Kidney (tissue), 14 donors: ENCODE results near the gene SYS1. TPM values are rescaled to one million over a fixed set of nuclear protein-coding genes. Genes with fewer than 3 reads are reported as not detected.

Experiments
- DNase-seq, 5 donors: peaks; one replicate each; pipeline ENCODE4 v3.0.0-alpha.2; 2013 to 2020
- FAIRE-seq: peaks from 2 replicates; lab custom pipeline; 2012; peaks lifted over from hg19 to GRCh38; lab: Jason Lieb, UNC
- H3K27ac ChIP-seq, 2 donors: one replicate each; pipeline ENCODE4 v1.7.0; 2013; ENCODE audit warnings: low read depth in 2 of 2, low read length in 2 of 2, inconsistent platforms in 1 of 2
- H3K27me3 ChIP-seq: one replicate; pipeline ENCODE4 v1.7.1; 2013; ENCODE audit warnings: low read length, inconsistent platforms; ENCODE audit not compliant: control insufficient read depth, insufficient read depth
- H3K36me3 ChIP-seq, 3 donors: one replicate each; pipeline versions ENCODE4 v1.7.0 to v1.7.1; 2013; ENCODE audit warnings: low read length in 3 of 3, control low read depth in 1 of 3, inconsistent platforms in 1 of 3; ENCODE audit not compliant: insufficient read depth in 3 of 3, control insufficient read depth in 2 of 3
- H3K4me1 ChIP-seq, 3 donors: one replicate each; pipeline versions ENCODE4 v1.7.0 to v1.7.1; 2013; ENCODE audit warnings: low read length in 3 of 3, inconsistent platforms in 1 of 3, low read depth in 1 of 3; ENCODE audit not compliant: control insufficient read depth in 2 of 3, insufficient read depth in 2 of 3
- H3K4me3 ChIP-seq, 3 donors: one replicate each; pipeline versions ENCODE4 v1.7.0 to v1.8.1; 2013; ENCODE audit warnings: low read length in 3 of 3, control low read depth in 1 of 3, inconsistent platforms in 1 of 3
- H3K9ac ChIP-seq, 3 donors: one replicate each; pipeline versions ENCODE4 v1.7.0 to v1.7.1; 2013; ENCODE audit warnings: low read length in 3 of 3, control low read depth in 1 of 3, inconsistent platforms in 1 of 3
- H3K9me3 ChIP-seq, 3 donors: one replicate each; pipeline versions ENCODE4 v1.7.0 to v1.7.1; 2013; ENCODE audit warnings: low read length in 3 of 3, control low read depth in 1 of 3, inconsistent platforms in 1 of 3; ENCODE audit not compliant: control insufficient read depth in 2 of 3, insufficient read depth in 1 of 3
- intact Hi-C: fragments of 100-400 bp; cut with DNase I; formaldehyde crosslinking; loops from one replicate; pipeline ENCODE4 v1.11.1; 2022
- polyA plus RNA-seq: library from polyadenylated mRNA; stranded (reverse); fragments of 350-450 nt; fragmentation: Illumina TruSeq; extraction: RNeasy Lipid Tissue Mini Kit (QIAGEN cat#74804); gene quantifications from one replicate; pipeline ENCODE4 v1.2.3, GENCODE V29; 2014; ENCODE audit warnings: low read depth, low replicate concordance; ENCODE audit not compliant: insufficient read depth
- total RNA-seq: library from RNA; stranded (reverse); fragmentation: NEBNext Ultra II Directional; extraction: Animal tissue kit (Norgen Biotek cat#: 25700); gene quantifications from one replicate; pipeline ENCODE4 v1.2.1, GENCODE V29; 2021
- TF ChIP-seq, protein P1 (sequence below): IDR thresholded peaks from 3 replicates; pipeline ENCODE4 v1.5.1; 2012; ENCODE audit warnings: mild to moderate bottlenecking, moderate library complexity, borderline replicate concordance; ENCODE audit not compliant: insufficient read depth; ENCODE audit errors: extremely low read depth
- donor health status: control.
- donor health status: control.
- donor health status: control.
- donor health status: control.
- donor health status: control.
- donor health status: DM: yes; HTN: yes; CAD: no.
- donor health status: Normal renal cell carcinoma (clear cell type).

The SYS1 gene
- total and polyA plus RNA-seq, 2 donors from 2014 or later = 38.7 to 39.8 TPM

DNA sequence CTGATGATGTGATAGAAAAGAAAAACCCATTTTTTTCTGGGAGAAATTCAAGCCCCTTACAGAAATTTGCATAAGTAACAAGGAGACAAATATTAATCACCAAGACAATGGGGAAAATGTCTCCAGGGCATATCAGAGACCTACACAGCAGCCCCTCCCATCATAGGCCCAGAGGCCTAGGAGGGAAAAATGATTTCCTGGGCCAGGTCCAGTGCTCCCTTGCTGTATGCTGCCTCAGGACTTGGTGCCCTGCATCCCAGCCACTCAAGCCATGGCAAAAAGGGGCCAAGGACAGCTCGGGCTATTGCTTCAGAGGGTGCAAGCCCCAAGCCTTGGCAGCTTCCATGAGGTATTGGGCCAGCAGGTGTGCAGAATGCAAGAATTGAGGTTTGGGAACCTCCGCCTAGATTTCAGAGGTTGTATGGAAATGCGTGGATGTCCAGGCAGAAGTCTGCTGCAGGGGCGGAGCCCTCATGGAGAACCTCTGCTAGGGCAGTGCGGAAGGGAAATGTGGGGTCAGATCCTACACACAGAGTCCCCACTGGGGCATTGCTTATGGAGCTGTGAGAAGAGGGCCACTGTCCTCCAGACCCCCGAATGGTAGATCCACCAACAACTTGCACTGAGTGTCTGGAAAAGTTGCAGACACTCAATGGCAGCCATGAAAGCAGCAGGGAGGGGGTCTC lies 37.5 kb downstream of the SYS1 start:
- Histone ChIP-seq H3K9me3 (no peaks in the 10 kb centered on the region), H3K27me3 (no peaks in the 10 kb centered on the region), H3K4me3 (no peak overlapping the region), H3K27ac (no peak overlapping the region), H3K36me3 (no peaks in the 10 kb centered on the region), H3K9ac (no peak overlapping the region), H3K4me1 (no peaks in the 10 kb centered on the region)
- TF ChIP-seq, protein P1, sequence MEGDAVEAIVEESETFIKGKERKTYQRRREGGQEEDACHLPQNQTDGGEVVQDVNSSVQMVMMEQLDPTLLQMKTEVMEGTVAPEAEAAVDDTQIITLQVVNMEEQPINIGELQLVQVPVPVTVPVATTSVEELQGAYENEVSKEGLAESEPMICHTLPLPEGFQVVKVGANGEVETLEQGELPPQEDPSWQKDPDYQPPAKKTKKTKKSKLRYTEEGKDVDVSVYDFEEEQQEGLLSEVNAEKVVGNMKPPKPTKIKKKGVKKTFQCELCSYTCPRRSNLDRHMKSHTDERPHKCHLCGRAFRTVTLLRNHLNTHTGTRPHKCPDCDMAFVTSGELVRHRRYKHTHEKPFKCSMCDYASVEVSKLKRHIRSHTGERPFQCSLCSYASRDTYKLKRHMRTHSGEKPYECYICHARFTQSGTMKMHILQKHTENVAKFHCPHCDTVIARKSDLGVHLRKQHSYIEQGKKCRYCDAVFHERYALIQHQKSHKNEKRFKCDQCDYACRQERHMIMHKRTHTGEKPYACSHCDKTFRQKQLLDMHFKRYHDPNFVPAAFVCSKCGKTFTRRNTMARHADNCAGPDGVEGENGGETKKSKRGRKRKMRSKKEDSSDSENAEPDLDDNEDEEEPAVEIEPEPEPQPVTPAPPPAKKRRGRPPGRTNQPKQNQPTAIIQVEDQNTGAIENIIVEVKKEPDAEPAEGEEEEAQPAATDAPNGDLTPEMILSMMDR = no peak
- FAIRE-seq (no peak), DNase-seq (no peak)
- intact Hi-C loops = no loop called here

DNA sequence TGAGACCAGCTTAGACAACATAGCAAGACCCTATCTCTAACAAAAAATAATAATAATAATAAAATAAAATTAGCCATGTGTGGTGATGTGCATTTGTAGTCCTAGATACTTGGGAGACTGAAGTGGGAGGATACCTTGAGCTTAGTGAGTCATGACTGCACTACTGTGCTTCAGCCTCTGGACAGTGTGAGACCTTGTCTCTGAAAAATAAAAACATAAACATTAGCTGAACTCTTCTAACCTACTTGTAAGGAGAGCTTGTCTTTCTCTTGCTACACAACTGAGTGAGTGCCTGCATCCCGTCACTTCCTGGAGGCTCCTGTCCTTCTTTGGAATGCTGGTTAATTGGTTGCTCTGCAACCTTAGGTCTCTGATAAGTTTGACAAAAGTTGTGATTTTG lies 40.0 kb downstream of the SYS1 start:
- Histone ChIP-seq H3K27me3 (no peaks in the 10 kb centered on the region), H3K27ac (no peak overlapping the region), H3K9ac (no peak overlapping the region), H3K36me3 (no peaks in the 10 kb centered on the region), H3K4me3 (no peak overlapping the region), H3K9me3 (no peaks in the 10 kb centered on the region), H3K4me1 (peaks cover 0 to 6% (median 0%) of the 10 kb centered on the region in 3 donors)
- intact Hi-C loops = no loop called here
- TF ChIP-seq, protein P1 = no peak
- DNase-seq = peak in 1 of 5 donors; percentile 18
- FAIRE-seq = no peak

DNA sequence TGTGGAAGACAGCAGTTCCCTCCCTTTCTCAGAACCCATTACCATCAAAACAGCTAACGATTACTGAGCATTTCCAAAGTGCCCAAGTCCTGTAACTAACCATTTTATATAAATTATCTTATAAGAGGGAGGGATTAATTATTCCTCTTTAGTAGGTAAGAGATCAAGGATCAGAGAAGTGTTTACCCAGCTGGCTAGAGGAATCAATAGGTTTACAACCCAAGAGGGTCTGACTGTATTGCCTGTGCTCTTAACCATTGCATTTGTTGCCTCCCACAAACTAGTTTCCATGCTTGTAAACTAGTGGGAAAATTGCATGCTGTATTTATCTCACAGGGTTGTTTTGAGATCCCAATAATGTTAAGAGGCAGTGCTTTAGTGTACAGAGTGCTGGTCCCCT lies 41.5 kb downstream of the SYS1 start:
- no peaks in the 10 kb centered on the region for H3K36me3 ChIP-seq
- H3K9me3 ChIP-seq = no peaks in the 10 kb centered on the region
- no peak overlapping the region for H3K27ac ChIP-seq
- DNase-seq (no peak), FAIRE-seq (no peak)
- peaks cover 0 to 6% (median 0%) of the 10 kb centered on the region in 3 donors for H3K4me1 ChIP-seq
- H3K9ac ChIP-seq = no peak overlapping the region
- intact Hi-C loops = no loop called here
- no peaks in the 10 kb centered on the region for H3K27me3 ChIP-seq
- TF ChIP-seq, protein P1 = no peak
- H3K4me3 ChIP-seq = no peak overlapping the region
